ENCODE results near the gene FBLN5. TPM values are rescaled to one million over a fixed set of nuclear protein-coding genes. Genes with fewer than 3 reads are reported as not detected.
"Not testable (repeated sequence)": the region's sequence is repeated elsewhere in the genome, so short reads cannot be mapped to it uniquely, and the experiment has no call there.

FBLN5 gene
- total RNA-seq, 1 donor from 2014 or later: 86.9 TPM

- no peak for DNase-seq (ENCODE audit: low spot score)
Observed at GRCh38 chr14:91866511-91867295, 80.8 kb downstream of the FBLN5 start.

DNA sequence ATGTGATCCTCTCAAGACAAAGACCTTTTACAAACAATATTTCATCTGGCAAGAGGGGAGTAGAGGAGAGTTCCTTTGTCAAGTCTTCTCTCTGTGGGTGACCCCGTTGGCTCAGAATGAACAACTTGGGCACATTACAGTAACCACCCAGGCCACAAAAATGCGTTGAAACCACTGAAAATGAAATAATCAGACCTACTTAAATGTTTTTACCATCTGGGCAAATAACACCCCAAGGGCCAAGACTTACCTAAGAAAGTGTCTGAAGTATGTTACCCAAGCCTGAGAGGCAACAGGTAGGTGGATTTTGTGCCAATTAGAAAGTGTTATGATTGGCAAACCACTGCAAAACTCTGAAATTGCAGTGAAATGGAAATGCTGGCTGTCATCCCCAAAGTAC lies 81.4 kb downstream of the FBLN5 start:
- no peak for DNase-seq (ENCODE audit: low spot score)

DNA sequence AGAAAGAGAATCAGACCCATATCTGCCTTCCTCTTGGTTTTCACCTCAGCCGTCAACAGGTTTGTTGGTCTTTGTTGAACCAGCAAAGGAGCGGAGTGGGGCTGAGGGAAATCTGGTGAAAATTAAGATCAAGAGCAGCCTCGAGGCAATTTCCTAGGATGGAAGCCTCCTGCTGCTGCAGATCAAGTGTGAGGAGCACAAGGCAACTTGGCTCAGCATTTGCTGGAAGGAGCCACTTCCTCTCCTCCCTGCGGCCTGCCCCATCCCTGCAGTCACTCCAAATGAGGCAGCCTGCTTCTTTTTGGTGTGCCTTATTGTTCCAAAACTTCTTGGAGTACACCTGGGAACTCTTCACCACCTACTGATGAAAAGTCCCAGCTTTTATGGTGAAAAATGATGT lies 85.1 kb downstream of the FBLN5 start:
- DNase-seq (ENCODE audit: low spot score): no peak

GRCh38 chr14:91861091-91861490 lies 86.4 kb downstream of the FBLN5 start:
- DNase-seq (ENCODE audit: low spot score): no peak

- no peak for DNase-seq (ENCODE audit: low spot score)
Observed at GRCh38 chr14:91860238-91860637, 87.3 kb downstream of the FBLN5 start.

GRCh38 chr14:91858536-91859275 lies 88.8 kb downstream of the FBLN5 start:
- no peak for DNase-seq (ENCODE audit: low spot score)

DNA sequence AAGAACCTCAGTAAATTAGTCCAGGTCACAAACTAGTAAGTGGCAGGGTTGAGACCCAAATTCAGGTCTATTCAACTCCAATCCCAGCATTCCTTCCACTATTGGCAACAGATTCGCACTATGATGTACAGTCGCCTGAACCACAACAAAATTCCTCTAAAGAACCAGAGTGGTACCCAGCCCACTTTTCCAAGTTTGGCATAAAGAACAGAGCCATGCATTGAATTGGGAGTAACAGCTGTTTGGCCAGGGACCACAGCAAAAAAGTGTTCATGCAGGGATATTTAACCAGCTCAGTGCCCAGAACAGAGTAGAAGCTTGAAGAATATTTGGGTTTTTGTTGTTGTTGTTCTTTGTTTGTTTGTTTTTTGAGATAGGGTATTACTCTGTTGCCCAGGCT lies 89.9 kb downstream of the FBLN5 start:
- DNase-seq (ENCODE audit: low spot score): no peak

DNA sequence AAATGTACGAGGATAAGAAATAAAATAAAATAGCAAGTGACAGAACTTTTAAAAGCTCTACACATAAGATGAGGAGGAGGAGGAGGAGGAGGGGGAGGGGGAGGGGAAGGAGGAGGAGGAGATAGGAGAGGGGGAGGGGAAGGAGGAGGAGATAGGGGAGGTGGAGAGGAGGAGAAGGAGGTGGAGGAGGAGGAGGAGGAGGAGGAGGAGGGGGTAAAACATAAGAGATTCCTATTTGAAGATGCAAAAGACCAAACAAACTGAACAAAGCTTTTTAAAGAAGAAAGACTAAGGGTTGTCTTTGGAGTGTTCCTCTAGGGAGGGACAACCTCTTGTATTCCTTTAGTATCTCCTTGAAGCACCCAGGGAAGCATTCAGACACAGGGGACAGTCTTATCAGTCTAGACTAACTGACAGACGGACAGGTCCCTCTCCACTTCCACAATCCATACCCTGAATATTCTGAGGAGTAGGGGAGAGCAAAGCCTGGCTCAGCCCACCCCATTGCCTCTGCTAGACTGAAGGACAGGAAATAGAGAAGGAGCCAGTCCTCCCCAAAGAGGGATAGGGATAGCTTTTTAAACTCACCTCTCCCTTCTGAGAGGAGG lies 93.1 kb downstream of the FBLN5 start:
- DNase-seq (ENCODE audit: low spot score): no peak

DNA sequence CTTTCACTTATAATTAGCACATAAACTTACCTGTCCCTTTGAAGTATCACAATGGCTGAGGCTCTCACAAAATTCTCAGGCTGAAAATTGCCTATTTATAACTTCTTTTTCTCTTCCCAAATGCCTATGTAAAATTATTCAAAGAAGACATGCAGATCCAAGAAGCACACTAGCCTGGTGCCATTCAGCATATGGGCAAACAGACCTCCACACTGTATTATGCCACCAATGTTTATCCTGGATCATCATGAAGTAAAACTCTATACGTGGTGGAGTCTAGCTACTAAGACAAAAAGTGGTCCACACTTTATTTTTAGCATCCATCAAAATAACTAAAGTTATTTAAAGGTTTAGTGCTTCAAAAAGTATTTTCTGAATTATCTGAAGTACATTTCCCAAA lies 95.9 kb downstream of the FBLN5 start:
- DNase-seq (ENCODE audit: low spot score): no peak

GRCh38 chr14:91848504-91849001 lies 98.9 kb downstream of the FBLN5 start:
- no peak for DNase-seq (ENCODE audit: low spot score)

- no peak for DNase-seq (ENCODE audit: low spot score)
Observed at GRCh38 chr14:91847693-91848092, 99.8 kb downstream of the FBLN5 start.

- no peak for DNase-seq (ENCODE audit: low spot score)
Observed at GRCh38 chr14:91845652-91846051, 101.8 kb downstream of the FBLN5 start.

- DNase-seq (ENCODE audit: low spot score): not testable (repeated sequence)
Observed at GRCh38 chr14:91845056-91845455, 102.4 kb downstream of the FBLN5 start.

DNA sequence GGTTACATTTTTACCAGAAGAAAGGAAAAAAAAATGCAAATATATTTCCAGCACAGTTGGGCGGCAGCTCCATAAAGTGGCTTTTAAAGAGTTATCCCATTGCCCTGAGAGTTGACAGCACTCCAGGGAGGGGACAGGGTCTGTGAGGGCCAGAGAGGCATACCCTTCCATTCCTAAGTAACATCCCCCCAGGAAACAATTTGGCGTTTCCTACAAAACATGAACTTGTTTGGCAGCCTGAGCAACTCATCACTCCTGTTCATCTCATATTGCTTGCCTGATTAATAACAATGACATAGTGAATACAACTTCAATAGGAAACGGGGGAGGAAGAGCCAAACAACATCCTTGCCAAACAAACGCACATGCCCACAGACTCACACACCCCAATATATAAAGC lies 103.5 kb downstream of the FBLN5 start:
- no peak for DNase-seq (ENCODE audit: low spot score)

DNA sequence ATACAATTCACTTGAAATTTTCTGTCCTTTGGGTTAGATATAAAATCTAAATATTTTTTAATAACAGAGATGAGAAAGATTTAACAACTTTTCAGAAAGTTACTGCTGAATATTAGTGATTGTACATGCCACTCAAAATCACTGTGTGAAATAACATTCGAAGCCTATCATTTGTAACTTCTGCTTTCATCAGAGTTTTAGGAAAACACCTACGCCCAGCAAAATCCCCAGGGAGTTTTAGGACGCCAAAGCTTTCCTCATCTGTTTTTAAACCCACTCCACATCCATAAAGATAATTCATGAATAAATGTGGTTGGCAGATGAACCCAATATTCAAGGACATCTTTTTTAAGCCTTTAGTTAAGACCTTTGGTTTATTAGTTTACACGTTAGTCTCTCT lies 104.1 kb downstream of the FBLN5 start:
- no peak for DNase-seq (ENCODE audit: low spot score)

DNA sequence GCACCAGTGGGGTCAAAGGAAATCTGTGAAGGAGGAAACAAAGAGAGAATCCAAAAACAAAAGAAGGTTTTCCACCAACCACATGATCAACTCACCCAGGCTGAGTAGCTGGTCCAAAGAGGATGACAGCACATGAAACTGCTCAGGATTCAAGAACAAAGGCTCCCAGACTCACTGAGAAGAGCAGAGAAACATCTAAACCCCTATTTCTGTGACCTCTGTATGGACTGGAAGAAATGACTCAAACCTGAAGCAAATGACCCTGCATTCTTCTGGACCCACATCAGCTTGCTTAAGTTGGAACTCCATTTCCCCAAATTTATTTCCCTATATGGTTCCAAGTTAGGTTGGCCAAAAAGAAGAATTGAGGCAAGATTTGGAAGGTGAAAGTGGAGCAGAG lies 106.4 kb downstream of the FBLN5 start:
- no peak for DNase-seq (ENCODE audit: low spot score)

DNA sequence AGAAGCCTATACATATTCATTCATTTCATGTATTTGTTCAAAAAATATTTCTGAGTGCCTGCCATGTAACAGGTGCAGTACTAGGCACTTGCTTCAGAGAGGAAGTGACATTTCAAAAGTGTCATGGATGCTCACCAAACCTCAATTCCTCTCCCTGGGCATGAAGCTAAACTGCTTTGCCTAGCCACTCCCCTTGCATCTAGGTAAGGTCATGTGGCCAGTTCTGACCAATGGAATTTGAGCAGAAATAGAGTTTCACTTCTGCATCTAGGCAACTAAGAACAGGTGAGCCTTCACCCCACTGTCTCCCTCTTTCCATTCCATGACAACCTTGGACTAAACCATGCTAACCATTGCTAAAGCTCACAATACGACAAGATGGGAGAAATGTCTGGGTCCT lies 107.7 kb downstream of the FBLN5 start:
- DNase-seq (ENCODE audit: low spot score): no peak

GRCh38 chr14:91837076-91837475 lies 110.4 kb downstream of the FBLN5 start:
- no peak for DNase-seq (ENCODE audit: low spot score)

DNA sequence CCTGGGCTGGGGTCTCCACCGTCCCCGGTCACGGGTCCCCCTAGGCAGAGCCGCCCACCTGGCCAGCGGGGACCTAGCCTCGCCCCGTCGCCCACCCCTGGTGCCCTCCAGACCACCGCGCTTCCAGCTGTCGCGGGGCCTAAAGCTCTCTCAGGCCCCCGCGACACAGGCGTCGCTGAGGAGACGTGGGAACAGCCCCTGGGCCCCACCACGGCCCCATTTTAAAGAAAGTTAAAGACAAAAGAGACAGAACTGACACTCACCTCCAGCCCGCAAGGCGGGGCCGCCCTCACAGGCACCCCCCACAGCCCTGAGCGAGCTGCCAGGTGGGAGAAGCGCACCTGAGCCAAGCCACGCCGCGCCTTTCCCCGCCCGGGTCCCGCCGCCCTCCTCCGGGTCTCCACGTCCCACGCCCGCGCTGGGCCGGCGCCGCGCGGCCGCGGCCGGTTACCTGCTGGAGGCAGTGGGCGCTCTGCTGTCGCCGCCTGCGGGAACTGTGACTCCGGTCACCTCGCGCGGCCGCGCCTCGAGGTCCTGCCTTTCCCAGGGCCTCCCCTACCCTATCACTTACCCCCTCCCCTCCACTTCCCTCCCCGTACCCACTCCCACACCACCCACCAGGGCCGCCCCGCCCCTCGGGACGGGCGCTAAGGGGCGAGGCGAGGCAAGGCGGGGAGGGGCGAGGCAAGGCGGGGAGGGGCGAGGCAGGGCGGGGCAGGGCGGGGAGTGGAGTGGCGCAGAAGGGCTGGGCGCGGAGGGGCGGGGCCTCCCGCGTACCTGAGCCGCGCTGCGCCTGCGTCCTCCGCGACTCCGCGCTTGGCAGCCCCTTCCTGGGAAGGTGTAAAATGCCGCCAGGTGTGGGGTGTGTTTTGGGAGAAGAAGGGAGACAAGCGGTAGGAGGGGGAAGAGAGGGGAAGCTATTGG lies 111.3 kb downstream of the FBLN5 start:
- DNase-seq (ENCODE audit: low spot score): peak; percentile 50

DNA sequence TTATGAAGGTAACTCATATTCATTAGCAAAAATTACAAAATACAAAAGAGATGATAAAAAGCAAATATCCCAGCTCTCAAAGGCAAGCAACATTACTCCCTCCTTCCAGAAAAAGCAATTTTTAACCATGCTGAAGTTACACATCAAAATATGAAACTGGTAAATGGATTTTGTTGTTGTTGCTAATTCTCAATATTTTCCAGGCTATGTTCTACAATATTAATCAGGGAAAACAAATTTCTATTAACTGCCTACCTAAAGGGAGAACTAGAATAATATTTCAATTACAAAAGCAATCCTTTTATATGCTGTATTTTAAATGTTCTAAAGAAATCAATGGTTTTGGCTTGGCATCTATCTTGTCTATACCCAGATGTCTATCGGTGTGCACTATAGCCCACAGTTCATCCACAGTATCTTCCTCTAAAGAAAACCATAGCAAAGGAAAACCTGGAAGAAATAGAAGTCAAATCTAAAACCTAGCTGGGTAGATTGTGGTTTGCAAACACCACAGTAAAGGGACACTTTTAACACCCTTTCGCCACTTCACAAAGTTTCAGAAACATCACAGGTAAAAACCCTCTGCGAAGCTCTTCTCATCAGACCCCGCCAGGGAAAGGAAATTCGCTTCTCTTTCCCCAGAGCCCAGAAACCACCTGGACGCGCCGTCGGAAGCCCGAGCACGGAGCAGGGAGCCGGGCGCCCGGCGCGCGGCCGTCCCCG lies 112.1 kb downstream of the FBLN5 start:
- DNase-seq (ENCODE audit: low spot score): no peak

DNA sequence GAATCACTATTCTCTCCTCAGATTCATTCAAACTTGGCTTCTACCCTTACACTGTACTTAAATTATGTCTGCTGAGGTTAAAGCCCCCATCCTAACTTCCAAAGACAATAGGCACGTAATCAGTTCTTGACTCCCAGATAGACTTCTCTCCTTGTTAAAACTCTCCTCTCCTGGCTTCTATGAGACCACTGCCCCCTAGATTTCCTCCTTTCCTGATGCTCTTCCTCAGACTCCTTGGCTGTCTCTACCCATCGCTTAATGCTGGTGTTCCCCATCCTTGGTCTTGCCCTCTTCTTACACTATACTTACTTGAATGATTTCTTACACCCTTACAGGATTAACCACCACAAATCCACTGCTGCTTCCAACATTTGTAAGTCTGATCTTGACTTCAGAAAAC lies 112.9 kb downstream of the FBLN5 start:
- DNase-seq (ENCODE audit: low spot score): no peak

Measured in umbilical cord (tissue), 2 donors.